ENCODE results near the gene TRIM7. TPM values are rescaled to one million over a fixed set of nuclear protein-coding genes. Genes with fewer than 3 reads are reported as not detected.
"Not testable (repeated sequence)": the region's sequence is repeated elsewhere in the genome, so short reads cannot be mapped to it uniquely, and the experiment has no call there.

The TRIM7 gene
- total RNA-seq, 1 experiment from 2014 or later: 6.7 TPM

DNA sequence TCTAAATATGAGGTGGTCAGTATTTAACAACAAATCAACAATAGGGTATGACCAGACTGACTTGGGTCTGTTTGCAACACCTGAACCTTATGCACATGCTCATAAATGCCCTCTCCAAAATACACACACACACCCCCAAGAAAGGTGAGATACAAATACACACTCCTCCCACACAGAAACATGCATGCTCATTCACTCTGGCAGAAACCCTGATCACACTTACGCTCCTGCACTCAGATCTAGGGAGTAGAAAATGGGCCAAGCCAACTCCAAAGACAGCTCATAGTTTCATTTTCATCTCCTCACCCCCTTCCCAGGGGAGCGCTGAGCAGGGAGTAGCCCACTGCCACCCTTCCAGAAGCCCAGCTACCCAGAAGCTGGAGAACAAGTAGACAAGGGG lies 11.3 kb downstream of the TRIM7 start:
- no peak for DNase-seq (ENCODE audit: low read depth)

DNA sequence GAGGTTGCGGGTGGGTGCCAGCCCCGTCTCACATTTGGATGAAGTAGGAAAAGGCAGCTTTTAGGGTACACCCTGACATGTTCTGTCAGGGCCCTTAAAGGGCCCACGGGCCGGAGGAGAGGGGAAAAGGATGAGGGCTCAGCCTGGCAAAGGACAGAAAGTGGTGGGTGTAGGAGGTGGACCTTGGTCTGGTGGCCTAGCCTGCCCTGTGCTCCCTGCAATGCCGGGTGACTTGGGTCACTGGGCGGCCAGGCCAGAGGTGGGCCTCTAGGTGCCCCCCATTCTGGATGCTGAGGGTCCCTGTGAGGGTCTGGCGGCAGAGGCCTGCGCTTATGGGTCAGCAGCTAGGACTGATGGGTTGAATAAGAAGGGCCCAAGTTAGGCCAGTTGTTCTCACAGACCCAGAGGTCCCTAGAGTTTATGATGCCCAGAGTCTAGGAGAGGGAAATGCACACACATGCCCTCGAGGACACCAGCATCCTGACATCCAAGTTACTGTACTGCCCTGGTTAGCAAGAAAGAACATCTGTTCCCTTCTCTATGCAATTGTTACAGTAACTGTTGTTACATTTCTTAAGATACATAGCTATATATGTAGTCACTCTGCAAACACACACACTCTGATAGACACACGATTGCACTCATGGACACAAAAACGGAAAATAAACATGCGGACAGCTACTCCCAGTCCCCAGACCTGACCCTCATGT lies 12.5 kb downstream of the TRIM7 start:
- no peak for DNase-seq (ENCODE audit: low read depth)

DNA sequence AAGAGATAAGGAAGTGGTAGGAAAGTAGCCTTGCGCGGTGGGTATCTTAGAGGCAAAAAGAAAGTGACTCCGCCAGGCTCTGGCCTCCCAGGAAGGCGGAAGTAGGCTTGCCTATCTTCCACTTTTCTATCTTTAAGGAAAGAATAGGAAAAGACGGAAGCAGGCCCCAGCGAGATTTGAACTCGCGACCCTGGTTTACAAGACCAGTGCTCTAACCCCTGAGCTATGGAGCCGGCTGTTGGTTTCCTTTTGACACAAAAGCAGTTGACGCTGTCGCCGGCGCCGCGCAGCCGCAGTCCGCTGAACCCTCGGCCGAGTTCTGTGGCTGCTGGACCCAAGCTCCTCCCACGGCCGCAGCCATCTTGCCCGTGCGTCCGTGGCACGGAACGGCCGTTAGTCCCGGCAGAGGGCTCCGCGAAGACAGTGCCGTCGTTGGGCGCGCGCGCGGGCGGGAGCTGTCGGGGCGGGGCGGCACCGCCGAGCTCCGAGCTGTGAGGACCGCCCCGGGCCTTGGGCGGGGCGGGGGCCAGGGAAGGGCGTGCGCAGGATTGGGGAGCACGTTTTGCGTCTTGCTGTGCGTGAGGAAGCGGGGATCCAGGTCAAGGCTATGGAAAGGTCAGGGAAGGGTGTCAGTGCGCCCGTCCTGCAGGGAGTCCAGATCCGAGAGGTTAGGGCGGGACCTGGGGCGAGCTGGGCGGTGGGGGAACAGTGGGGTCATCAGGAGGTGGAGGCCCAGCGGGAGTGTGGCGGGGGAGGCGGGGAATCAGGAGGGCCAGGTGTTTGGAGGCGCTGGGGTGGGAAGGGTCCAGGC lies 13.3 kb downstream of the TRIM7 start:
- DNase-seq (ENCODE audit: low read depth): peak; percentile 98

DNA sequence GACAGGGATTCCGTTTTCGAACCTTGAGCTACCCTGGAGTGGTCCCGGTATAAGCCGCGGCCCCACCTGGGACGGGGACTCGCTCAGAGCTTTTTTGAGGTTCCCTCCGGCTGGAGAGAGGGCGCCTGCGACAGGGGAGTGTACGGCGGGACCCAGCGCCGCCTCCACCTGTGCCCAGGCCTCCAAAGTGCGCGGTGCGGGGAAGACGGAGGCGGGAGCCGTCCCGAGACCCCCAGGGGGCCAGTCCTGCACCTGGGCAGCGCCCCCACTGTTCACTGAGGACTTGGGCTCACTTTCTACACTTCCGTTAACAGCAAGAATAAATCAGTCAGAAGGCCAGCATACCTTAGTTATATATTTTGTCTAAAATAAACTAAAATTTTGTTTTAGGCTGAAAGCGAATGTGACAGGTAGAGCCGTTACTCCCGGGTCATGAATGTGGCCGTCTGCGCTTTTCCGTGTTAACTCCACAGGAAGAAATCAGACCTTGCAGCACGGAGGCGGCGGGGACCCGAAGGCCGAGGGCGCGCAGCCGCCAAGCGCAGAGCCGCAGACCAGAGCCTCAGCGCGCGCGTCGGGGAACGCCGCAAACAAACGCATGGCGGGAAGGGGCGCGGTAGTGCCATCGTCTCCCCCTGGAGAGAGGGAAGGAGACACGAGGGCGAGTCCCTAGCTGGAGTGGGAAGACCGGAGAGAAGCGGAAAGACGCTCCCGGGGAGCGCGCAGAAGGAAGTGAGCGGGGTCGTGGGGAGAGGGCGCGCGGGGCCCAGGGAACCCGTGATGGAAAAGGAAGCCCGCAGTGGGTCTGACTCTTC lies 14.1 kb downstream of the TRIM7 start:
- DNase-seq (ENCODE audit: low read depth): peak; percentile 65

DNA sequence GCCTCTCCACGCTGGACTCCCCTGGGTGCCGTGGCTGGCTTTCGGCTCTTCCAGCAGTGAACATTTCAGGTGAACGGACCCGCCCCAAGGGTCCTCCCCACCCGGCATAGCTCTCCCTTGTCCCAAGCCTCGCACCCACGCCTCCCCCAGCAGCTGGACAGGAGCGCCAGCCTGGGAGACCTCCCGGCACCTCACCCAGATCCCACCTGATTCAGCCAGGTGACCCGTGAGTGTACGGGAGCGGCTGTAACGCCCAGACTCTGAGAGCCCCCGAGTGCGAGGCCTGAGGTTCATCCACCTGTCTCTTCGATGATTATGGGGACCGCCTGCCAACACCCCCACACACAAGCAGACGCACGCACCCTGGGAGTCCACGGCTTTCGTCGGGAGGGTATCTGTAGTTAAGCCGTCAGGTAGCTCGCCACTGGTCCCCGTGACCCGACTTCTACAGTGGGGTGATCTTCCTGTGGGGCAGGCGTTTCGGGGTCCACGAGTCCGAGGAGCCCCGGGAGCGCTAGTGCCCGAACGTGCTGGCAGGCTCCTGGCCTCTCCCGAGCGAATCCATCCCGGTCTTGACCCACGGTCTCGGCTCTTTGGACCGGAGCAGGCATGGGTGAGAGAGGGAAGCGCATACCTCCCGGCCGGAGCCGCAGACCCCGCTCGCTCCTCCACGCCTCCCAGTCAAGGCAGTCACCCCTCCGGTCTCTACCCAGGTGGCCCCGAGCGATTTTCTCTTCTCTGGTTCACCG lies 14.9 kb downstream of the TRIM7 start:
- DNase-seq (ENCODE audit: low read depth): peak; percentile 40

DNA sequence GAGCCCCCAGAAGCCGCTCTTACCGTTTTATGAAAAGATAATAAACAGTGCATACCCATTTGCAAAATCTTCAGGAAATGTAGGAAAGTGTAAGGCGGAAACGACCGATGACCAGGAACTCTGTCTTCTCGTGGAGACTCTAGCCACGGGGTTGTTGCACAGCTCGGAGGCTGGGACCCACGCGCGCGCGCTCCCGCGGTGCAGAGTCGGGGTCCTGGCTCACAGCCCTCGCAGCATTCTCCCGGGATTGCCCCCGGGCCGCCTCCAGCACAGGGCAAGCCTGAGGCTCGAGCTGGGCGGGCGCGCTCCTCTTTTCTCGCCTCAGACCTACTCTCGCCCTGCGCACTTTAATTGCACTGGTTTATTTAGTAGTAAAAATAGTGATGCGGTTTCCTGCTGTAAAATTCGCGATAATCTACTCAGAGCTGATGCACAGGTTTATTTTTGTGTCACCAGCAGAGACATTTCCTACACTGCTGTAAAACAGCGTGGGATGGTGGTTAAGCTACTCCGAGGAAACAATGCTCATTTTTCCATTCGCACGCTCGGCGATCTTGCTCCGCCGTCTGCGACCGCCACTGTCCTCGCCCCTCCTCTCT lies 15.5 kb downstream of the TRIM7 start:
- DNase-seq (ENCODE audit: low read depth): peak; percentile 62

DNA sequence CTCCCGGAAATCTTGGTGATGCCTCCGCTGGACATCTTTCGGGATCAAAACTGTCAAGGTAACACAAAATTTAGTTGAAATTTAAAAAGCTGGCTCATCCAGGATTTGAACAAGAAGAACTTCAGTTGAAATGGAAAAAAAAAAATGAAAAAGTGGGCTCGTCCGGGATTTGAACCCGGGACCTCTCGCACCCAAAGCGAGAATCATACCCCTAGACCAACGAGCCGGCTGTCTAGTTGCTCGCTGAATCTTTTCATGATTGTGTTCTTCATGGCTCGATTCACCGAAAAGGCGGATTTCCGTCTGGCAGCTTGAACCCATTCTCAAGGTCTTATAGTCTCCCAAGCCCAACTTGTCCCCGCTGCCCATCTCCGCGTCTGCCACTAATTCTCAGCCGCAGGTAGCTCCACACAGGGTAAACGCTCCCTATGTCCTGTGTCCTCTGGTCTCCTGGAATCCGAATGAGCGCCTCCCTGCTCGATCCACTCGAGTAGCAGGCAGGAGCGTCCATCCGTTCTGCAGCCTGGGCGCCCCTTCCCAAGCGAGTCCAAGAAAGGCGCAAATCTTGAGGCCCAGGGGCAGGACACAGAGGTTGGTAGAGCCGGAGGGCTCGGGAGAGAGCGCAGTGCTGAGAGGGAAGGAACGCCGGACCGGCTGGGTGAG lies 16.2 kb downstream of the TRIM7 start:
- peak; percentile 81 for DNase-seq (ENCODE audit: low read depth)

DNA sequence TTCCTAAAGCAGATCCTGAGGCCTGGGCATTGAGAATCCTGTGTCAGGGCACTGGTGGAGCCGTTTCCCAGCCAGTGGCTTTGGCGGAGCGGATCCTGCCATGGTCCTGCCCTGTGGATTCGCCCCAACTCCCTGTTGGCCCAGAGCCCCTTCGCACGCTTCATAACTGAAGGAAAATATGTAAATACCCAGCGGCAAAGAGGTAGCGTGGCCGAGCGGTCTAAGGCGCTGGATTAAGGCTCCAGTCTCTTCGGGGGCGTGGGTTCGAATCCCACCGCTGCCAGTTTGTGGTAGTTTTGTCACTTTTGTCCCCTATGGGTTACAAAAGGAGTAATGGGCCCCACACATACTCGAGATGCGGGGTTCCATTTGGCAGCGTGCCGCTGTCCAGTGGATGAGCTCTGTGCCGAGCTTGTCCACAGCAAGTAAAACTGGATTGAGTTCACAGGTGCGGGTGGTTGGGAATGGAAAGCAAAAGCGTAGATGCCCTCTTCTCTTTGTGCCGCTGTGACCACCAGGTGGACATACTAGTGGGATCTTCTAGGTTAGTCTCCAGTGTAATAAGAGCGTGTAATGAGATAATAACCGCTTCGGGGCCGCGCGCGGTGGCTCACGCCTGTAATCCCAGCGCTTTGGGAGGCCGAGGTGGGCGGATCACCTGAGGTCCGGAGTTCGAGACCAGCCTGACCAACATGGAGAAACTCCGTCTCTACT lies 17.3 kb downstream of the TRIM7 start:
- DNase-seq (ENCODE audit: low read depth): peak; percentile 87

DNA sequence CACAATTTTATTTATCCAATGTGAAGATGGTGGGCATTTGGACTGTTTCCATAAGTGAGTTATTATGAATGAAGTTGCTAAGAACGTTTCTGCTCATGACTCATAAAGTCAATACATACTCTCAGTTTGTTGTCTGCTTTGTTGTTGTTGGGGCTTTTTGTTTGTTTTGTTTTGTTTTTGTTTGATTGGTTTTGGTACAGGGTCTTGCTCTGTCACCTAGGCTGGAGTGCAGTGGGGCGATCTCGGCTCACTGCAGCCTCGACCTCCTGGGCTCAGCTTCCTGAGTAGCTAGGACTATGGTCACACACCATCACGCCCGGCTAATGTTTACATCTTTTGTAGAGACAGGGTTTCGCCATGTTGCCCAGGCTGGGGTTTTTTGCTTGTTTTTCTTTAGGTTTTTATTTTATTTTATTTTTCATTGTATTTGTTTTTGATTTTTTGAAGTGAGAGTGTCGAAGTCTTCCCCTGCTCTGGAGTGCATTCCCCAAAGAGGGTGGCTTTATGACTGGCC lies 18.0 kb downstream of the TRIM7 start:
- DNase-seq (ENCODE audit: low read depth): peak; percentile 34

DNA sequence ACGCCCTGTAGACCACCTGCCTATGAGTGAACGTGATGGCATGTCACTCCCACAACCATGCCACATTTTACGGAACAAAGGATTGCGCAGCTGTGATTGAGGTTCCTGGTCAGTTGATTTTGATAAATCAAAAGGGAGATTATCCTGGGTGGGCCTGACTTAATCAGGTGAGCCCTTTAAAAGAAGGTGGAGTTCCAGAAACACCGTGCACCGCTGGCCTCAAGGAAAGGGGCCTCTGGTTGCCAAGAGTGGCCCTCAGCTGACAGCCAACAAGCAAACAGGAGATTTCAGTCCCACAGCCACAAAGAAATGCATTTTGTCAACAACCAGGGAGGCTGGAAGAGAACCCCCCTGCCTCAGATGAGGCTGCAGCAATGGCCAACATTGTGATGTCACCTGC lies 19.0 kb downstream of the TRIM7 start:
- no peak for DNase-seq (ENCODE audit: low read depth)

DNA sequence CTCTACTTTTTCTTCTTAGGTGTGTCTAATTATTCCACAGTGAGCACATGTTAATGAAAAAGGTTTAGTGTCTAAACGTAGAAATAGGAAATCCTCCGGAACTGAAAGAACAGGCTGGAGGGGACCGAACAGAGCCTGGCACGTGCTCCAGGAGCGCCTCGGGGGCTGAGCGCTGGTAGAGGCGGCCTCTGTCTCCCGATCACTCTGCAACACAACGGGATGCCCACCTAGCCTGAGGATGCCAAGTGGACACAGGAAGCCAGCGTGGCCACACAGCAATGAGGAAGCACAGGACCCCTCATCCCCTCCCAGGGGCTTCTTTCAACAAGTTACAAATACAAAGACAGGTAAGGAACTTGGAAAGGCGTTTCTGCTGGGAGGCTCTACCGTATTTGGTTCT lies 19.4 kb downstream of the TRIM7 start:
- DNase-seq (ENCODE audit: low read depth): no peak

DNA sequence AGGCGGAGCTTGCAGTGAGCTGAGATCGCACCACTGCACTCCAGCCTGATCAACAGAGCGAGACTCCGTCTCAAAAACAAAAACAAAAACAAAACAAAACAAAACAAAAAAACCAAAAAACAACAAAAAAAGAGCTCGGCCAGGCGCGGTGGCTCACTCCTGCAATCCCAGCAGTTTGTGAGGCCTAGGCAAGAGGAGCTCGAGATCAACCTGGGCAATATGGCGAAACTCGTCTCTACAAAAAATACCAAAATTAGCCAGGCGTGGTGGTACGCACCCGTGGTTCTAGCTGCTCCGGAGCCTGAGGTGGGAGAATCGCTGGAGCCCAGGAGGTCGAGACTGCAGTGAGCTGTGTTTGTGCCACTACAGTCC lies 20.2 kb downstream of the TRIM7 start:
- DNase-seq (ENCODE audit: low read depth): no peak

DNA sequence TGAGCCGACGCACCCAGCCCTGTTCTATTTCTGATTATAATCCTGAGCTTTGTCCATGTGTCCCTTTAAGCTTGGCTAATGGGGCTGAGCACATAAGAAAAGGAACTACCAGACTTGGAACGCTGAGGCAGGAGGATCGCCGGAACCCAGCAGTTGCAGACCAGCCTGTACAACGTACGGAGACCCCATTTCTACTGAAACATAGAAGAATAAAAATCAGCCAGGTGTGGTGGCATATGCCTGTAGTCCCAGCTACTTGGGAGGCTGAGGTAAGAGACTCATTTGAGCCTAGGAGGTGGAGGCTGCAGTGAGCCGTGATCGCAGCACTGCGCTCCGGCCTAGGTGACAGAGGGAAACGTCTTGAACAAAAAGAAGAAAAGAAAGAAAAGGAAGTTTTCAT lies 22.3 kb downstream of the TRIM7 start:
- no peak for DNase-seq (ENCODE audit: low read depth)

DNA sequence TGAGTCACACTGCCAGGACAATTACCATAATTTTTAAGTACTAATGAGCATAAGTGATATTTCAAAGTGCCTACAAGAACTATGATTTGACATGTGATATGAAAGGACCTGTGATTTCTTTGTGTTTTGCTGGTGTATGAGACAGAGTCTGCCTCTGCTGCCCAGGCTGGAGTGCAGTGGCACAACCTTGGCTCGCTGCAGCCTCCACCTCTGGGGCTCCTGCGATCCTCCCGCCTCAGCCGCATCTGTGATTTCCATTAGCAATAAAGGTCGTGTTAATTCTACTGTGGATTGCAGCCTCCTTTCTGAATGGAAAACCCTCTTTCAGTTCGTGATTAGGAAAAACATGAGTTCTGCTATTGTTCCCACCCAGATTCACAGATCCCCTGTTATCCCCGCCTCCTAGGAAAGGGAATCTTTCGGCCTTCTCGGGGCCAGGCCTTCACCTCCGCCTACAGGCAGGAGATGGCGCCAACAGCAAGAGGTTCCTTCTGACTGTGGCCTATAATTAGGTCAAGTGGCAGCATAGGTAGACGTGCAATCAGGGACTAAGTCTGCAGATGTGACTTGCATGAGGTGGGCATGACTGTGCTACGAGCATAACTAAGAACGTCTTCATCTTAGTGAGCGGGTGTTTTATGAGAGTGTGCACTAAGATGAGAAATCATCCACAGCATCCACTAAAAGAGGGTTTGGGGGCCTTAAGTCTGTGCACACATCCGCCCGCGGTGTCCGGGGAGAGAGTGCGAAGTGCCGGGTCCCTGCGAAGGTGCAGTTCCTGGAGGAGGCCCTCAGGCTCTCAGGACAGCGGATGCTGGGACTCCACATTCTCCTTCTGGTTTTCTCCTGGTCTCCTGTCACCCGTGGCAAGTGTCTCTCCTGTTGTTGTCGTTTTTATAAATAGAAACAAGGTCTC lies 23.1 kb downstream of the TRIM7 start:
- peak; percentile 82 for DNase-seq (ENCODE audit: low read depth)

DNA sequence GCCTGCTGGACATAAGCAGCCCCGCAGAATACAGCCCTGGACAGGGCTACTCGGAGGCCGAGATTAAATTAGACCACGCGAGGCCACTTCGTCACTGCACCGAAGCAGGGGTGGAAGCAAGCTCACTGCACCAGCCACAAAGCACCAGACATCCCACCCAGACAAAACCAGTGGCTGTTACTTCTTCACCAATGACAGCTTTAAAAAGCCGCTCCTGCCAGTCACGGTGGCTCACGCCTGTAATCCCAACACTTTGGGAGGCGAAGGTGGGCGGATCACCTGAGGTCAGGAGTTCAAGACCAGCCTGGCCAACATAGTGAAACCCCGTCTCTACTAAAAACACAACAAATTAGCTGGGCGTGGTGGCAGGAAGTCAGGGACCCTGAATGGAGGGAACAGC lies 27.4 kb downstream of the TRIM7 start:
- DNase-seq (ENCODE audit: low read depth): not testable (repeated sequence)

DNA sequence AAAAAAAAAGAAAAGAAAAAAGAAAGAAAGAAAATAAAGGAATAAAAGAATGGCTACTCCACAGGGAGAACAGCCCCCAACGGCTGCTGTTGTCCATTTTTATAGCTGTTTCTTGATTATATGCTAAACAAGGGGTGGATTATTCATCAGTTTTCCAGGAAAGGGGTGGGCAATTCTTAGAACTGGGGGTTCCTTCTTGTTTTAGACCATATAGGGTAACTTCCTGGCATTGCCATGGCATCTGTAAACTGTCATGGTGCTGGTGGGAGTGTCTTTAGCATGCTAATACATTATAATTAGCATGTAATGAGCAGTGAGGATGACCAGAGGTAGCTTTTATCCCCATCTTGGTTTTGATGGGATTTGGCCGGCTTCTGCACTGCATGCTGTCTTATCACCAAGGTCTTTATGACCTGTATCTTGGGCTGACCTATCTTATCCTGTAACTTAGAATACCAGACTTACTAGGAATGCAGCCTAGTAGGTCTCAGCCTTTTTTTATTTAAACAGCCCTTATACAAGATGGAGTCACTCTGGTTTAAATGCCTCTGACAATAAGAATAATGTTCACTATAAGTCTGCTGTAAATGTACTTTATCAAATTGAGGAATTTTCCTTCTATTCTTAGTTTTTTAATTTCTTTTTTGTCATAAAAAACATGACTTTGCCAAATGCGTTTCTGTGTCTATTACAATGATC lies 28.6 kb downstream of the TRIM7 start:
- DNase-seq (ENCODE audit: low read depth): no peak

DNA sequence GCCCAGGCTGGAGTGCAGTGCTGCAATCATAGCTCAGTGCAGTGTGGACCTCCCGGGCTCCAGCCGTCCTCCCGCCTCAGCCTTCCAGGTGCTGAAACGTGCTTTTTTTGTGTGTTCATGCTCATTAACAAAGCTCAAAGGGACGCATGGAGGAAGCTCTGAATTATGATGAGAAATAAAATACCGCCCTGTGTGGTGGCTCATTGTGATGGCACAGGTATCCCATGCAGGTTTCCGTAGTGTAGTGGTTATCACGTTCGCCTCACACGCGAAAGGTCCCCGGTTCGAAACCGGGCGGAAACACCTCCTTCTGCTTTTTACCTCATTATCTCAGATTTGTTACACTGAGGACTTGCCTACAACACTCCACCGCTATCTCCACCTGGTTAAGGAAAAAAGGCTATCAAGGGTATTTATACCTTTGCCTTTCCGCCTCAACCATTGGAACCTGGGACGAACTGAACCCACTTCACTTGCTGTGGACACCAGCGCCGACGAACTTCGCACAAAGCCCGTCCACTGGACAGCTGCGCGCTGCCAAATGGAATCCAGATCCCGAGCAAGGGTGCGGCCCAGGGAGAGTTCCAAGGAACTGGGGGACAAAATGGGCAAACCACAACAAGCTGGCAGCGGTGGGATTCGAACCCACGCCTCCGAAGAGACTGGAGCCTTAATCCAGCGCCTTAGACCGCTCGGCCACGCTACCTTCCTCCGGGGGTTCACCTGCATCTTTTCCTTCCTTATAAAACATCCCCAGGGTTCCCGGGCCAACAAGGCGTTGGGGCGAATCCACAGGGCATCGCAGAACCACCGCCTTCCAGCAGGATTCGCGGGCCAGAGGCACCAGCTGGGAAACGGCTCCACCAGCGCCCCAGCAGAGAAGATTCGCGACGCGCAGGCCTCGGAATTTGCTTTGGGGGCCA lies 31.3 kb downstream of the TRIM7 start:
- DNase-seq (ENCODE audit: low read depth): peak; percentile 96
